ENCODE measurements around the gene ICAM5.

Gene ICAM5

GRCh38 chr19:10256970-10257615 is 32.7 kb upstream of the ICAM5 start:
- Histone ChIP-seq H3K4me3 (ENCODE audit: low read depth, low read length) (no peak overlapping the region), H3K4me1 (ENCODE audit: control insufficient read depth, insufficient read depth, low read length) (peaks cover 7% of the 10 kb centered on the region), H3K27me3 (ENCODE audit: control insufficient read depth, insufficient read depth, low read length) (no peaks in the 10 kb centered on the region), H3K9ac (ENCODE audit: low read length) (no peak overlapping the region), H3K9me3 (ENCODE audit: control insufficient read depth, insufficient read depth, low read depth, low read length) (no peaks in the 10 kb centered on the region), H3K27ac (ENCODE audit: low read depth, low read length) (no peak overlapping the region), H3K36me3 (ENCODE audit: control insufficient read depth, insufficient read depth, low read length) (peaks cover 53% of the 10 kb centered on the region)

- H3K27ac ChIP-seq (ENCODE audit: low read depth, low read length) = no peak overlapping the region
- H3K4me3 ChIP-seq (ENCODE audit: low read depth, low read length) = no peak overlapping the region
- no peaks in the 10 kb centered on the region for H3K27me3 ChIP-seq (ENCODE audit: control insufficient read depth, insufficient read depth, low read length)
- peaks cover 53% of the 10 kb centered on the region for H3K36me3 ChIP-seq (ENCODE audit: control insufficient read depth, insufficient read depth, low read length)
- no peaks in the 10 kb centered on the region for H3K9me3 ChIP-seq (ENCODE audit: control insufficient read depth, insufficient read depth, low read depth, low read length)
- H3K4me1 ChIP-seq (ENCODE audit: control insufficient read depth, insufficient read depth, low read length) = peaks cover 3% of the 10 kb centered on the region; the same call in 1 of the 2 replicates
- no peak overlapping the region for H3K9ac ChIP-seq (ENCODE audit: low read length)
These were observed 31.6 kb upstream of the ICAM5 start for GRCh38 chr19:10258080-10258710.

GRCh38 chr19:10259162-10259905 is 30.4 kb upstream of the ICAM5 start:
- no peak overlapping the region for H3K27ac ChIP-seq (ENCODE audit: low read depth, low read length)
- peaks cover 46% of the 10 kb centered on the region for H3K36me3 ChIP-seq (ENCODE audit: control insufficient read depth, insufficient read depth, low read length)
- peaks cover 3% of the 10 kb centered on the region; the same call in 1 of the 2 replicates for H3K4me1 ChIP-seq (ENCODE audit: control insufficient read depth, insufficient read depth, low read length)
- no peaks in the 10 kb centered on the region for H3K27me3 ChIP-seq (ENCODE audit: control insufficient read depth, insufficient read depth, low read length)
- no peak overlapping the region for H3K9ac ChIP-seq (ENCODE audit: low read length)
- H3K9me3 ChIP-seq (ENCODE audit: control insufficient read depth, insufficient read depth, low read depth, low read length) = no peaks in the 10 kb centered on the region
- H3K4me3 ChIP-seq (ENCODE audit: low read depth, low read length) = no peak overlapping the region

- Histone ChIP-seq H3K27ac (ENCODE audit: low read depth, low read length) (no peak overlapping the region), H3K4me1 (ENCODE audit: control insufficient read depth, insufficient read depth, low read length) (peaks cover 3% of the 10 kb centered on the region; the same call in 1 of the 2 replicates), H3K4me3 (ENCODE audit: low read depth, low read length) (no peak overlapping the region), H3K9ac (ENCODE audit: low read length) (no peak overlapping the region), H3K27me3 (ENCODE audit: control insufficient read depth, insufficient read depth, low read length) (no peaks in the 10 kb centered on the region), H3K36me3 (ENCODE audit: control insufficient read depth, insufficient read depth, low read length) (peaks cover 38% of the 10 kb centered on the region), H3K9me3 (ENCODE audit: control insufficient read depth, insufficient read depth, low read depth, low read length) (no peaks in the 10 kb centered on the region)
These were observed 29.6 kb upstream of the ICAM5 start for GRCh38 chr19:10260141-10260584.

GRCh38 chr19:10262771-10263170 is 27.0 kb upstream of the ICAM5 start:
- Histone ChIP-seq H3K4me1 (ENCODE audit: control insufficient read depth, insufficient read depth, low read length) (peaks cover 3% of the 10 kb centered on the region; the same call in 1 of the 2 replicates), H3K9me3 (ENCODE audit: control insufficient read depth, insufficient read depth, low read depth, low read length) (no peaks in the 10 kb centered on the region), H3K9ac (ENCODE audit: low read length) (no peak overlapping the region), H3K36me3 (ENCODE audit: control insufficient read depth, insufficient read depth, low read length) (peaks cover 18% of the 10 kb centered on the region), H3K4me3 (ENCODE audit: low read depth, low read length) (no peak overlapping the region), H3K27ac (ENCODE audit: low read depth, low read length) (no peak overlapping the region), H3K27me3 (ENCODE audit: control insufficient read depth, insufficient read depth, low read length) (no peaks in the 10 kb centered on the region)

GRCh38 chr19:10266706-10267105 is 23.0 kb upstream of the ICAM5 start:
- no peak overlapping the region for H3K4me3 ChIP-seq (ENCODE audit: low read depth, low read length)
- H3K4me1 ChIP-seq (ENCODE audit: control insufficient read depth, insufficient read depth, low read length) = peaks cover 8% of the 10 kb centered on the region
- H3K9ac ChIP-seq (ENCODE audit: low read length) = no peak overlapping the region
- H3K9me3 ChIP-seq (ENCODE audit: control insufficient read depth, insufficient read depth, low read depth, low read length) = no peaks in the 10 kb centered on the region
- H3K27ac ChIP-seq (ENCODE audit: low read depth, low read length) = no peak overlapping the region
- no peaks in the 10 kb centered on the region for H3K36me3 ChIP-seq (ENCODE audit: control insufficient read depth, insufficient read depth, low read length)
- H3K27me3 ChIP-seq (ENCODE audit: control insufficient read depth, insufficient read depth, low read length) = peaks cover 32% of the 10 kb centered on the region

- Histone ChIP-seq H3K27me3 (ENCODE audit: control insufficient read depth, insufficient read depth, low read length) (peaks cover 43% of the 10 kb centered on the region), H3K27ac (ENCODE audit: low read depth, low read length) (no peak overlapping the region), H3K9ac (ENCODE audit: low read length) (no peak overlapping the region), H3K9me3 (ENCODE audit: control insufficient read depth, insufficient read depth, low read depth, low read length) (no peaks in the 10 kb centered on the region), H3K4me1 (ENCODE audit: control insufficient read depth, insufficient read depth, low read length) (peaks cover 8% of the 10 kb centered on the region), H3K4me3 (ENCODE audit: low read depth, low read length) (no peak overlapping the region), H3K36me3 (ENCODE audit: control insufficient read depth, insufficient read depth, low read length) (no peaks in the 10 kb centered on the region)
These were observed 21.7 kb upstream of the ICAM5 start for GRCh38 chr19:10268071-10268470.

- H3K36me3 ChIP-seq (ENCODE audit: control insufficient read depth, insufficient read depth, low read length) = no peaks in the 10 kb centered on the region
- H3K27ac ChIP-seq (ENCODE audit: low read depth, low read length) = no peak overlapping the region
- no peaks in the 10 kb centered on the region for H3K9me3 ChIP-seq (ENCODE audit: control insufficient read depth, insufficient read depth, low read depth, low read length)
- peak overlapping the region; percentile 52 for H3K4me3 ChIP-seq (ENCODE audit: low read depth, low read length)
- peak overlapping the region; percentile 3 for H3K9ac ChIP-seq (ENCODE audit: low read length)
- H3K27me3 ChIP-seq (ENCODE audit: control insufficient read depth, insufficient read depth, low read length) = peaks cover 43% of the 10 kb centered on the region
- H3K4me1 ChIP-seq (ENCODE audit: control insufficient read depth, insufficient read depth, low read length) = peaks cover 8% of the 10 kb centered on the region
These were observed 20.2 kb upstream of the ICAM5 start for GRCh38 chr19:10269333-10270179.

- Histone ChIP-seq H3K9ac (ENCODE audit: low read length) (peak overlapping the region; percentile 3), H3K4me1 (ENCODE audit: control insufficient read depth, insufficient read depth, low read length) (peaks cover 8% of the 10 kb centered on the region), H3K4me3 (ENCODE audit: low read depth, low read length) (peak overlapping the region; percentile 52), H3K36me3 (ENCODE audit: control insufficient read depth, insufficient read depth, low read length) (no peaks in the 10 kb centered on the region), H3K9me3 (ENCODE audit: control insufficient read depth, insufficient read depth, low read depth, low read length) (no peaks in the 10 kb centered on the region), H3K27me3 (ENCODE audit: control insufficient read depth, insufficient read depth, low read length) (peaks cover 43% of the 10 kb centered on the region), H3K27ac (ENCODE audit: low read depth, low read length) (no peak overlapping the region)
These were observed 19.6 kb upstream of the ICAM5 start for GRCh38 chr19:10270180-10270615.

GRCh38 chr19:10270616-10271394 is 18.9 kb upstream of the ICAM5 start, which contains the start of gene ICAM1:
Gene ICAM1, plus strand, starts transcription at chr19:10271120. Its CDS starts 40 bp downstream, at chr19:10271160.
- no peak within 1 kb of the TSS for H3K27ac ChIP-seq (ENCODE audit: low read depth, low read length)
- H3K27me3 ChIP-seq (ENCODE audit: control insufficient read depth, insufficient read depth, low read length) = peaks cover 43% of the 10 kb centered on the region
- peak within 1 kb of the TSS; percentile 3 for H3K9ac ChIP-seq (ENCODE audit: low read length)

More at GRCh38 chr19:10270616-10271394, 18.9 kb upstream of the ICAM5 start, which contains the start of gene ICAM1:
- H3K36me3 ChIP-seq (ENCODE audit: control insufficient read depth, insufficient read depth, low read length) = no peaks in the 10 kb centered on the region
- peaks cover 8% of the 10 kb centered on the region for H3K4me1 ChIP-seq (ENCODE audit: control insufficient read depth, insufficient read depth, low read length)
- no peaks in the 10 kb centered on the region for H3K9me3 ChIP-seq (ENCODE audit: control insufficient read depth, insufficient read depth, low read depth, low read length)
- peak within 1 kb of the TSS; percentile 52 for H3K4me3 ChIP-seq (ENCODE audit: low read depth, low read length)
